Ishikawa (cell line): ENCODE results near the gene EMC8.

Experiments used
- CEBPB ChIP-seq: IDR thresholded peaks from 2 replicates; pipeline ENCODE4 v1.6.1; 2012
- CREB1 ChIP-seq: IDR thresholded peaks from 2 replicates; pipeline ENCODE4 v1.6.1; 2012; ENCODE audit warnings: low read depth
- EGR1 ChIP-seq: IDR thresholded peaks from 2 replicates; pipeline ENCODE4 v1.6.1; 2012
- EP300 ChIP-seq: IDR thresholded peaks from 2 replicates; pipeline ENCODE4 v1.6.1; 2012; ENCODE audit warnings: borderline replicate concordance
- FOXM1 ChIP-seq: IDR thresholded peaks from 2 replicates; pipeline ENCODE4 v1.6.1; 2012; ENCODE audit warnings: low read depth, borderline replicate concordance
- NFIC ChIP-seq: IDR thresholded peaks from 2 replicates; pipeline ENCODE4 v1.6.1; 2012
- RAD21 ChIP-seq: IDR thresholded peaks from 2 replicates; pipeline ENCODE4 v1.6.1; 2012; ENCODE audit warnings: low read depth
- TAF1 ChIP-seq: IDR thresholded peaks from 2 replicates; pipeline ENCODE4 v1.6.1; 2012; ENCODE audit warnings: low read depth, mild to moderate bottlenecking
- TCF12 ChIP-seq: IDR thresholded peaks from 2 replicates; pipeline ENCODE4 v1.6.1; 2012; ENCODE audit warnings: low read depth
- TEAD4 ChIP-seq: IDR thresholded peaks from 2 replicates; pipeline ENCODE4 v1.6.1; 2012
- YY1 ChIP-seq: IDR thresholded peaks from 2 replicates; pipeline ENCODE4 v1.6.1; 2012; ENCODE audit warnings: low read depth
- ZBTB7A ChIP-seq: IDR thresholded peaks from 2 replicates; pipeline ENCODE4 v1.6.1; 2012; ENCODE audit warnings: low read depth
- TF ChIP-seq, protein P1 (sequence below): IDR thresholded peaks from 2 replicates; pipeline ENCODE4 v1.6.1; 2012
- TF ChIP-seq, protein P2 (sequence below): IDR thresholded peaks from 2 replicates; pipeline ENCODE4 v1.6.1; 2012; ENCODE audit warnings: low read depth, mild to moderate bottlenecking
- TF ChIP-seq, protein P3 (sequence below): IDR thresholded peaks from 2 replicates; pipeline ENCODE4 v1.6.1; 2012

Gene EMC8

DNA sequence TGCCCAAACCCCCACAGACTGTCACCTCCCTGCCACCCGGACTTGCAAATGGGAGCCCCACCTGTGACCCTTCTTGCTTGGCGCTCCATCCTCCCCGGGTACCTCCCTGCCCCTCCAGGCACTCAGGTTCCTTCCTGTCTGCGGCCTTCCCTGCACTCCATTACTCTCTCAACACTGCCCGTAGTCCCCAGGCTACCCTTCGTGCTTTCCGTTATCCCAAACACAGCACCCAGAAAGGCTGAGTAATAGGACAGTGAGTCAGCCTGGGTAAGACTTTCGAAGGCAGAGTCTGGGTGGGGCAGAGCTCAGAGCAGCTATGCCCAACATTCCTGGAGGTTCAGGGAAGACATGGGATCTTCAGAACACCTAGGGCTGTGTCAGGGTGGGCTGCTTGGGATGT is 31.8 kb downstream of the EMC8 start:
- TF ChIP-seq NFIC (no peak), EGR1 (no peak), CEBPB (no peak)

DNA sequence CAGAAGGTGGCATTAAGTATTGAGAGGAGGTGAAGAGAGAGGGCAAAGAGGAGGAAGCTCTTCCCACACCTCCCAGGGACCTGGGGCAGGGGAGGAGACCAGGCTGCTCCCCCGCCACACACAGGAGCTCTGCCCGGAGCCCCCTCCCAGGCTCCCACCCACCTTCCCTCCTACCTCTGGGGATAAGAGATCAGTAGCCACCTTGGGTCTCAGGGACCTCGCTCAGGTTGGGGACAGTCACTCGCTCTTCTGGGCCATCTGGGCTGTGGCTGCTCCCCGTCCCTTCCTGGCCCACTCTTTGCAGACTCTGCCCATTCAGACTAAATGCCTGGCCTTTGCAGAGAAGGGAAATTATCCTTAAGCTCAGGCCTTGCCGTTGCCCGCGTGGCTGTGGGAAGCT is 33.6 kb downstream of the EMC8 start:
- TF ChIP-seq FOXM1 (no peak), TAF1 (no peak), NFIC (no peak)

DNA sequence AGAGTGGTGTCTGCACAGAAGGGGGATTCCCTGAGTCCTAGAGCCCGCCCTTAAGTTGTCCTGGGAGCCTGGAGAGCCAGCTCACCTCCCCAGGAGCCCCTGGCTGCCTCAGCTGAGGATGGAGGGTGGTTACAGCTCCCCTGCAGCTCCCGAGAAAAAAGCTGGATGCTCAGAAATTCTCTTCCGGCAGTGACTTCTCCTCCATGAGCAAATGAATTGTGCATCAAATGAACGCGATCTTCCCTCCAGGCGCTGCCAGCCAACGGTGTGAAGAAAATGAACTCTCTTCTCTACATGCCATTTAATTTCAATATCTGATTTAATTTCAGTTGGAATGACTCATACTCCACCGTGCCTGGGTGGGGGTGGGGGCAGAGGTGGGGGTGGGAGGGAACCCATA is 34.1 kb downstream of the EMC8 start:
- TF ChIP-seq YY1, result no peak
- TF ChIP-seq, protein P1, sequence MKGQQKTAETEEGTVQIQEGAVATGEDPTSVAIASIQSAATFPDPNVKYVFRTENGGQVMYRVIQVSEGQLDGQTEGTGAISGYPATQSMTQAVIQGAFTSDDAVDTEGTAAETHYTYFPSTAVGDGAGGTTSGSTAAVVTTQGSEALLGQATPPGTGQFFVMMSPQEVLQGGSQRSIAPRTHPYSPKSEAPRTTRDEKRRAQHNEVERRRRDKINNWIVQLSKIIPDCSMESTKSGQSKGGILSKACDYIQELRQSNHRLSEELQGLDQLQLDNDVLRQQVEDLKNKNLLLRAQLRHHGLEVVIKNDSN, result no peak

DNA sequence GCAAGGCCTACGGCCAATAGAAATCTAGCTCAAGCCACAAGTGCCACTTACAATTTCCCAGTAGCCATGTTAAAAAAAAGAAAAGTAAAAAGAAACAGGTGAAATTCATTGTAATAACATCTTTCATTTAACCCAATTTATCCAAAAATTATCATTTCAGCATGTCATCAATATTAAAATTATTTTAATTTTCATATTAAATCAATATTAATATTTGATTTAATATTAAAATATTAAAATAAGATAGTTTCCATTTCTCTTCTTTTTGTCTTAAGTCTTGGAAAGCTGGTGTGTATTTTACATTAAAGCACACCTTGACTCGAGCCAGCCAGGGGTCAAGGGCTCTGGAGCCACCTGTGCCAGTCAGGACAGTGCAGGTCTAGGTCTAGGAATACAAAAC is 35.7 kb downstream of the EMC8 start:
- TF ChIP-seq TAF1, result no peak
- TF ChIP-seq CREB1, result no peak
- TF ChIP-seq CEBPB, result no peak
- TF ChIP-seq, protein P1, result no peak
- TF ChIP-seq RAD21, result no peak
- TF ChIP-seq ZBTB7A, result no peak
- TF ChIP-seq EP300, result no peak
- no peak for TF ChIP-seq YY1
- TF ChIP-seq, protein P2, sequence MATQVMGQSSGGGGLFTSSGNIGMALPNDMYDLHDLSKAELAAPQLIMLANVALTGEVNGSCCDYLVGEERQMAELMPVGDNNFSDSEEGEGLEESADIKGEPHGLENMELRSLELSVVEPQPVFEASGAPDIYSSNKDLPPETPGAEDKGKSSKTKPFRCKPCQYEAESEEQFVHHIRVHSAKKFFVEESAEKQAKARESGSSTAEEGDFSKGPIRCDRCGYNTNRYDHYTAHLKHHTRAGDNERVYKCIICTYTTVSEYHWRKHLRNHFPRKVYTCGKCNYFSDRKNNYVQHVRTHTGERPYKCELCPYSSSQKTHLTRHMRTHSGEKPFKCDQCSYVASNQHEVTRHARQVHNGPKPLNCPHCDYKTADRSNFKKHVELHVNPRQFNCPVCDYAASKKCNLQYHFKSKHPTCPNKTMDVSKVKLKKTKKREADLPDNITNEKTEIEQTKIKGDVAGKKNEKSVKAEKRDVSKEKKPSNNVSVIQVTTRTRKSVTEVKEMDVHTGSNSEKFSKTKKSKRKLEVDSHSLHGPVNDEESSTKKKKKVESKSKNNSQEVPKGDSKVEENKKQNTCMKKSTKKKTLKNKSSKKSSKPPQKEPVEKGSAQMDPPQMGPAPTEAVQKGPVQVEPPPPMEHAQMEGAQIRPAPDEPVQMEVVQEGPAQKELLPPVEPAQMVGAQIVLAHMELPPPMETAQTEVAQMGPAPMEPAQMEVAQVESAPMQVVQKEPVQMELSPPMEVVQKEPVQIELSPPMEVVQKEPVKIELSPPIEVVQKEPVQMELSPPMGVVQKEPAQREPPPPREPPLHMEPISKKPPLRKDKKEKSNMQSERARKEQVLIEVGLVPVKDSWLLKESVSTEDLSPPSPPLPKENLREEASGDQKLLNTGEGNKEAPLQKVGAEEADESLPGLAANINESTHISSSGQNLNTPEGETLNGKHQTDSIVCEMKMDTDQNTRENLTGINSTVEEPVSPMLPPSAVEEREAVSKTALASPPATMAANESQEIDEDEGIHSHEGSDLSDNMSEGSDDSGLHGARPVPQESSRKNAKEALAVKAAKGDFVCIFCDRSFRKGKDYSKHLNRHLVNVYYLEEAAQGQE, result no peak
- TF ChIP-seq, protein P3, sequence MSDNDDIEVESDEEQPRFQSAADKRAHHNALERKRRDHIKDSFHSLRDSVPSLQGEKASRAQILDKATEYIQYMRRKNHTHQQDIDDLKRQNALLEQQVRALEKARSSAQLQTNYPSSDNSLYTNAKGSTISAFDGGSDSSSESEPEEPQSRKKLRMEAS, result no peak
- no peak for TF ChIP-seq EGR1
- no peak for TF ChIP-seq NFIC

DNA sequence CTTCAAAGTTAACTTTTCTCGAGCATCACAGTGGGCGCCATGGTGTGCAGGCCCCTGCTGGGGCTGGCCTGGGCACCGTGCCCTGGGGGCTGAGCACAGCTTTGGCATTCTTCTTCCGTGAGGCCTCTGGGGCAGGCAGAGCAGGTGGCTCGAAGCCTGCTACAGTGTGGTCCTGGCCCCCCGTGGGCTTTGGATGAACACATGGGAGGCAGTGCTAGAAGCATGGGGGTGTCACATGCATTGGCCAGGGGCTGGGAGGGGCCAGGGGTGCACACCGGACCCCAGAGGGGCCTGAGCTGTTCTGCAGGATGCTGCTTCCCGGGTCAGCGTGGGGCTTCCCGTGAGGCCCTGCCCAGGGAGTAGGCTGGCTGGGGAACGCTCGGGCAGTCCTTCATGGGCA is 36.4 kb downstream of the EMC8 start:
- TF ChIP-seq FOXM1 (no peak), TAF1 (no peak), NFIC (peak; percentile 83), RAD21 (no peak), TEAD4 (no peak), CREB1 (no peak), YY1 (0 out of 2 replicates have a peak, but pooled peaks have one; percentile 21), ZBTB7A (0 out of 2 replicates have a peak, but pooled peaks have one; percentile 44), CEBPB (no peak), TCF12 (0 out of 2 replicates have a peak, but pooled peaks have one; percentile 44), EP300 (peak; percentile 45), EGR1 (no peak)
- TF ChIP-seq, protein P1, result 0 out of 2 replicates have a peak, but pooled peaks have one; percentile 1
- TF ChIP-seq, protein P3, result peak; percentile 55
- TF ChIP-seq, protein P2, result no peak

DNA sequence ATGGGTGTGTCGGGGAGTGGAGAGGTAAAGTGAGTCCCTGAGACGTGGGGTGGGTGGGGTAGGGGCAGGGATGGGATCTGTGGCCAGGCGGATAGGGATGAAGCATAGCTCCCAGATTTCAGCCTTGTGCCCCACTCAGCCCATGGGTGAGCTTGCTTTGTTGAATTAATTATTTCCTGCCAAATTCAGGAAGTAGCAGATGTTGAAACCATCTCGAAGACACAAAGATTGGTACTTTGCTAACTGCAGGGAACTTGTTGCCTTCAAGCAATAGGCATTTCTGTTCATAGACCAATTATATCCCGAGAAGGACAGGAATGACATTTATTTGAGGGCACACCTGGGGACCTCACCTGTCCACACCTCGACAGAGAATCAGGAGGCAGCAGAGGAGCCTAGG is 37.5 kb downstream of the EMC8 start:
- TF ChIP-seq RAD21 (no peak), FOXM1 (no peak), CEBPB (no peak), EGR1 (no peak), YY1 (no peak), TEAD4 (no peak), TAF1 (no peak), CREB1 (no peak), NFIC (no peak), TCF12 (no peak), EP300 (no peak), ZBTB7A (no peak)
- TF ChIP-seq, protein P2, result no peak
- TF ChIP-seq, protein P1, result no peak
- TF ChIP-seq, protein P3, result no peak
